Nephron (organoid): ENCODE results near the gene PP2D1.
A peak's percentile ranks its signal among the peaks of the same experiment; 100 is the strongest.
"Not testable (repeated sequence)": the region's sequence is repeated elsewhere in the genome, so short reads cannot be mapped to it uniquely, and the experiment has no call there.

Experiments used
- H3K27ac Mint-ChIP-seq, 3 experiments: 2 replicates each; pipeline ENCODE4 v1.8.0; 2020; ENCODE audit warnings: mixed read lengths in 3 of 3, mild to moderate bottlenecking in 2 of 3, moderate library complexity in 1 of 3
- H3K27me3 Mint-ChIP-seq: 2 replicates; pipeline ENCODE4 v1.8.0; 2021; ENCODE audit warnings: low read depth, mild to moderate bottlenecking, moderate library complexity, mixed read lengths
- H3K36me3 Mint-ChIP-seq: 2 replicates; pipeline ENCODE4 v1.8.0; 2020; ENCODE audit warnings: low read depth, mixed read lengths
- H3K4me1 Mint-ChIP-seq: 2 replicates; pipeline ENCODE4 v1.8.0; 2020; ENCODE audit warnings: mixed read lengths
- H3K4me3 Mint-ChIP-seq, 3 experiments: 2 replicates each; pipeline ENCODE4 v1.8.0; 2020; ENCODE audit warnings: mild to moderate bottlenecking in 3 of 3, mixed read lengths in 3 of 3, moderate library complexity in 2 of 3
- H3K9me3 Mint-ChIP-seq: 2 replicates; pipeline ENCODE4 v1.8.0; 2020; ENCODE audit warnings: mixed read lengths
- TF ChIP-seq, protein P1 (sequence below), 3 experiments: fragments of 200-600 bp; sonication (generic); IDR thresholded peaks; one replicate each; pipeline ENCODE4 v1.5.0; 2021; ENCODE audit warnings: antibody characterized with exemption in 3 of 3; ENCODE audit not compliant: unreplicated experiment in 3 of 3

The PP2D1 gene

DNA sequence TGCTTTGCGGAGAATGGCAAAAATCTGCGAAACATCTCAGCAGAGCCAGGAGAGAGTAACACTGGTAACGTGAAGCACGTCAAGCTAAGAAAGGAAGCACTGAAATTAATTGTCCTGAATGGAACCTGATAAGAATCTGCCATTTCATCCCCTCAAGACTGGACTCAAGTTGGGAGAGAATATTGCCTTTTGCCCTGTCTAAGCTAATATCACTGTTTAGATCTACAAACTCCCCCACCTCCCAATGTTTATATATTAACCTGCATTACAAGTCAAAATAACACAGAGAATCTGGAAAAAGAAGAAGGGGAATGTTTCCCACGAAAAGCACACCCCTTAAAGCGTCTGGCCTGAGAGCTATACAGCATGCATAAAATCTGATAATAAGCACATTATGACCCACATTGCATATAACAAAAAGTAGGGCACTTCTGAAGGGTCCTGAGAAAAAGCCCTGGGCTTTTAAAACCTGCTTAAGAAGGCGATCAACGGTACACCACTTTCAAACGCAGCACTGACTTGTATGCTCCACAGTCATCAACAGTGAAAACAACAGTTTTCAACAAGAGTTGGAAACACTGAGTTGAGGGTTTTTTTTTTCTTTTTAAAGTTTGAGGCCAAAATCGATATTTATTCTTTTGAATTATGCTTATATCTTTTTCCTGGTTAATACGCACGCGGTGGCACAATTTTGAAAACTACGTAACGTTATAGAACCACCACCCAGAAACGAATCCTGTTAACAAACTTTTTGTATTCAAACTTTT is 26.8 kb upstream of the PP2D1 start:
- Mint-ChIP-seq H3K4me3 (peak overlapping the region; percentile 77 to 93 (median 92)), H3K9me3 (no peaks in the 10 kb centered on the region), H3K36me3 (no peaks in the 10 kb centered on the region), H3K4me1 (peaks cover 22% of the 10 kb centered on the region), H3K27me3 (no peaks in the 10 kb centered on the region), H3K27ac (peak overlapping the region; percentile 51 to 88 (median 69))
- TF ChIP-seq, protein P1, sequence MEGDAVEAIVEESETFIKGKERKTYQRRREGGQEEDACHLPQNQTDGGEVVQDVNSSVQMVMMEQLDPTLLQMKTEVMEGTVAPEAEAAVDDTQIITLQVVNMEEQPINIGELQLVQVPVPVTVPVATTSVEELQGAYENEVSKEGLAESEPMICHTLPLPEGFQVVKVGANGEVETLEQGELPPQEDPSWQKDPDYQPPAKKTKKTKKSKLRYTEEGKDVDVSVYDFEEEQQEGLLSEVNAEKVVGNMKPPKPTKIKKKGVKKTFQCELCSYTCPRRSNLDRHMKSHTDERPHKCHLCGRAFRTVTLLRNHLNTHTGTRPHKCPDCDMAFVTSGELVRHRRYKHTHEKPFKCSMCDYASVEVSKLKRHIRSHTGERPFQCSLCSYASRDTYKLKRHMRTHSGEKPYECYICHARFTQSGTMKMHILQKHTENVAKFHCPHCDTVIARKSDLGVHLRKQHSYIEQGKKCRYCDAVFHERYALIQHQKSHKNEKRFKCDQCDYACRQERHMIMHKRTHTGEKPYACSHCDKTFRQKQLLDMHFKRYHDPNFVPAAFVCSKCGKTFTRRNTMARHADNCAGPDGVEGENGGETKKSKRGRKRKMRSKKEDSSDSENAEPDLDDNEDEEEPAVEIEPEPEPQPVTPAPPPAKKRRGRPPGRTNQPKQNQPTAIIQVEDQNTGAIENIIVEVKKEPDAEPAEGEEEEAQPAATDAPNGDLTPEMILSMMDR (IDR thresholded peaks at IDR 0.05; ENCODE audit: unreplicated experiment in 3 of 3) = no peak

DNA sequence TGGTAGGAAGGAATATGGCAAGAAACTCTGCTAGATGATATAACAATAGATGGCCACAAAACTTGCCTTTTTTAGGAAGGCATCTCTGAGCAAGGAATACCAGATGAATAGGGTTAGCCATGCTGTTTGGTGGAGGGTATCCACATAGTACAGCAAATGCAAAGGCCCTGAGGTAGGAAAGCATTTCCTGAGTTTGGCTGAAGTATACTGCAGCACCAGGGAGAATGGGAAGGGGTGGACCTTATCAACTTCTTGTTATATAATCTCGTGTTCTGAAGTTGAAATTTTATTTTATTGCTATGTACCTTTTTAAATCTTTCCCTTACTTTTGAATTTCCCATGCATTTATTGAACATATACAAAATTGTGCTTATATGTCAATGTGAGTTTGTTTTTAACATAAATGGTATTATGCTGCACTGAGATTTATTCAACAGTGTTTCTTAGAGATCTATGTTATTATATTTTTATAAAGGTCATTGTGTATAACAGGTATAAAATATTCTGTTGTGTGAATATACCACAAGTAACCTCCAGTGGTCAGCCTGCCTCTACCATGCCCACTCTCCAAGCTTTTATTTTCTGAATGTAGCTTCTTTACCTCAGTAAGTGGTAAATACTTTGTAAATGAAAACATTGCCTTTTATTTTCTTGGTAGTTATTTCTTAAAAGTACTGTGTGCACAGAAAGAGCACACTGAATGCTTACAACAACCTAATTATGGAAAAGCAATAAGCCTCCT is 25.4 kb upstream of the PP2D1 start:
- Mint-ChIP-seq H3K36me3 (no peaks in the 10 kb centered on the region), H3K4me1 (peaks cover 17% of the 10 kb centered on the region)
- TF ChIP-seq, protein P1 (IDR thresholded peaks at IDR 0.05; ENCODE audit: unreplicated experiment in 3 of 3) = peak in 1 of 3 experiments; percentile 17

DNA sequence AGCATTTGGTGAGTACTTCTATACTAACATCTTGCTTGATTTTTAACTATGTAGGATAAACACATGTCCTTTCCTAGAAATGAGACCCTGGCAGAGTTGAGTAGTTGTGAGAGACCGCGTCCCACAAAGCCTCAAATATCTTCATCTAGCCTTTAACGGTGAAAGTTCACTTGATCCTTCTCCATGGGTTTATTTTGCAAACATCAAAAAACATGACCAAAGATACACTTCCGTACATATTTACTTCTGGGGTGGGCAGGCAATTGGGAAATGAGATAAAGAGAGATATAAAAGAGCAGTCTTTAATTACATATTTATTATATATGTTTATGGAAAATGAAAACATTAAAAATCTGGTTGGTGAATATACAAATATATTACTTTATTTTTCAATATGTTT is 23.0 kb upstream of the PP2D1 start:
- no peaks in the 10 kb centered on the region for H3K9me3 Mint-ChIP-seq

More for the DNA sequence above, 25.4 kb upstream of the PP2D1 start:
- peak overlapping the region in 2 of 3 experiments; percentile 35 to 88 for H3K27ac Mint-ChIP-seq
- no peaks in the 10 kb centered on the region for H3K27me3 Mint-ChIP-seq
- peak overlapping the region in 2 of 3 experiments; percentile 18 to 53 for H3K4me3 Mint-ChIP-seq
- no peaks in the 10 kb centered on the region for H3K9me3 Mint-ChIP-seq

DNA sequence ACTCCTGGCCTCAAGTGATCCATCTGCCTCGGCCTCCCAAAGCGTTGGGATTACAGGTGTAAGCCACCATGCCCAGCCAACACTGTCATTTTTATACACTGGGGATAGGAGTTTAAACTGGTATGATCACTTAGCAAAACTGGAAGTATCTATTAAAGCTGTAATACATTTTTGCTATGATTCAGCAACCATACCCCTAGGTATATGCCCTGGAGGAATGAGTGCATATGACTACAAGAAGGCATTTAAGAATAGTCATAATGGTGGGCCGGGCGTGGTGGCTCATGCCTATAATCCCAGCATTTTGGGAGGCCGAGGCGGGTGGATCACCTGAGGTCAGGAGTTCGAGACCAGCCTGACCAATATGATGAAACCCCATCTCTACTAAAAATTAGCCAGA is 19.9 kb upstream of the PP2D1 start:
- not testable (repeated sequence) for H3K36me3 Mint-ChIP-seq, H3K4me1 Mint-ChIP-seq, H3K27ac Mint-ChIP-seq

More for the DNA sequence above, 23.0 kb upstream of the PP2D1 start:
- H3K27me3 Mint-ChIP-seq = no peaks in the 10 kb centered on the region
- no peaks in the 10 kb centered on the region for H3K36me3 Mint-ChIP-seq
- no peak overlapping the region for H3K27ac Mint-ChIP-seq
- no peak overlapping the region for H3K4me3 Mint-ChIP-seq
- TF ChIP-seq, protein P1 (IDR thresholded peaks at IDR 0.05; ENCODE audit: unreplicated experiment in 3 of 3) = no peak
- H3K4me1 Mint-ChIP-seq = peaks cover 7% of the 10 kb centered on the region

DNA sequence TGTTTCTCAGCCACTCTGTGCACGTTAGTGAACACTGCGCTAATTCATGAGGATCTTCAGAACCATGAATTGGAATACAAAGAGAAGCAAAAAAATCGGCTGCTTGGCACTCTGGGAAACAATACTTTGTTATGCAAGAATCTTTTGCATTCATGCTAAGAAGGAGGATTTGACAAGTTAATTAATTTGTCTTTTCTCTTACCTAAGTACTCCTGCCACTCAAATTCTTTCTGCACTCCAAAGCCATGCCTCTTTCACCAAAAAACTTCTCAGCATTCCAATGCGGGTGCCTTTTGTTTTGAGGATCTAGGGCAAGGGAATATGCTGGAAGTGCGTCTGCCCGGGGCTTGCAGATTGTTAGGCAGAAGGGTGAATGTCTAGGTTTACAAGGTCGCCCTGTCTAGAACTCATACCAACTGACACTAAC is 16.9 kb upstream of the PP2D1 start:
- H3K9me3 Mint-ChIP-seq = no peaks in the 10 kb centered on the region

More for the DNA sequence above, 19.9 kb upstream of the PP2D1 start:
- H3K27me3 Mint-ChIP-seq, H3K4me3 Mint-ChIP-seq, H3K9me3 Mint-ChIP-seq: not testable (repeated sequence)

DNA sequence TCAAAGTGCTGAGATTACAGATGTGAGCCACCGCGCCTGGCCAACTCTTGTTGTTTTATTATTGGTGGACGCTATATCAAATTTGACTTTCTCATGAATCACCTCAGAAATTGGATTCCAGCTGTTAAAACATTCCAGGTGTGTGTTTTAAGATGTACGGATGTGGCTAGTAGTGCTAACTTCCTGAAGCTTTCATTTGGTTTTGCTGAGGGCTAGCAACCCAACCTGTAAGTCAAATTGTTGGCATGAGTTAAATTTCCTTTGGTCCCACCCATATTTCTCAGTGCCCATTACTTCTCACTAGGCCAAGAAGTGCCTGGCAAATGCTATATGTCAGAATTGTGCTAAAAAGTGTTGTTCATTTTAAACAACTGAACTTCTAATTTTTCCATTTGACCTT is 15.1 kb upstream of the PP2D1 start:
- Mint-ChIP-seq H3K27me3 (no peaks in the 10 kb centered on the region), H3K36me3 (no peaks in the 10 kb centered on the region), H3K9me3 (no peaks in the 10 kb centered on the region), H3K4me1 (peaks cover 10% of the 10 kb centered on the region), H3K27ac (no peak overlapping the region), H3K4me3 (no peak overlapping the region)
- TF ChIP-seq, protein P1 (IDR thresholded peaks at IDR 0.05; ENCODE audit: unreplicated experiment in 3 of 3) = no peak

More for the DNA sequence above, 16.9 kb upstream of the PP2D1 start:
- TF ChIP-seq, protein P1 (IDR thresholded peaks at IDR 0.05; ENCODE audit: unreplicated experiment in 3 of 3) = no peak
- Mint-ChIP-seq H3K4me3 (no peak overlapping the region), H3K4me1 (peaks cover 4% of the 10 kb centered on the region), H3K27ac (no peak overlapping the region), H3K36me3 (no peaks in the 10 kb centered on the region), H3K27me3 (no peaks in the 10 kb centered on the region)
